ENCODE results near the gene KIF26A. TPM values are rescaled to one million over a fixed set of nuclear protein-coding genes. Genes with fewer than 3 reads are reported as not detected.

Gene KIF26A
- total RNA-seq, 4 donors from 2014 or later, result 0.74 to 7.3 (median 2.4) TPM

DNA sequence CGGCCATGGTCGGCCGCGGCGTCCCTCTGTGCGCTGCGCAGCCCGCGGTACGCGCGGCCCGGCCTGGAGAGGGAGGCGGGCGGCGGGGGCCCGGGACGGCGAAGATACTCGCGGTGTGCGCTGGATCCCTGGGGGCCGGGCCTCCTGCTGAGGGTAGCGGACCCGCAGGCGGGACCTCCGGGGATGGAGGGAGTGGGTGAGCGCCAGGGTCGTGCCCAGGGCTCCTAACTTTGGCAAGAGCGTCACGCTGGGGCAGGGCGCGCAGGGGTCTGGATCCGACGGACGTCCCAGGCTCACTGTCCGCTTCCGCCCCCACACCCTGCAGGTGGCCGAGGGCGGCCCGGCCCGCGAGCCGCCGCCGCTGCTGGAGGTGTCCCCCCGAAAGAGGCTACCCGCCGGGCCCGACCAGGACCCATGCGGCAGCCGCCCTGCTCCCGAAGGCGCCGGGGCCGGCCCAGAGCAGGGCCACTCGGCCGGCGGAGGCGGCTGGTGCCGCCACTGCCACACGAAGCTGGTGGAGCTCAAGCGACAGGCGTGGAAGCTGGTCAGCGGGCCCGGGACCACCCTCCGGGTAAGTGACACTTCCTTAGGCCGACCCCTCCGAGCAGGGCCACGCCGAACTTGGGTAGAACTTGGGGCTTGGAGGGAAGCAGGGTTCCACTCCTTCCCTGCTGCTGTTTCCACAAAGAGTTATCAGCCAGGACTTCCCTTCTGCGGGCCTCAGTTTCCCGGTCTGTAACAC, 502 bp downstream of the KIF26A start:
- TF ChIP-seq, protein P1, sequence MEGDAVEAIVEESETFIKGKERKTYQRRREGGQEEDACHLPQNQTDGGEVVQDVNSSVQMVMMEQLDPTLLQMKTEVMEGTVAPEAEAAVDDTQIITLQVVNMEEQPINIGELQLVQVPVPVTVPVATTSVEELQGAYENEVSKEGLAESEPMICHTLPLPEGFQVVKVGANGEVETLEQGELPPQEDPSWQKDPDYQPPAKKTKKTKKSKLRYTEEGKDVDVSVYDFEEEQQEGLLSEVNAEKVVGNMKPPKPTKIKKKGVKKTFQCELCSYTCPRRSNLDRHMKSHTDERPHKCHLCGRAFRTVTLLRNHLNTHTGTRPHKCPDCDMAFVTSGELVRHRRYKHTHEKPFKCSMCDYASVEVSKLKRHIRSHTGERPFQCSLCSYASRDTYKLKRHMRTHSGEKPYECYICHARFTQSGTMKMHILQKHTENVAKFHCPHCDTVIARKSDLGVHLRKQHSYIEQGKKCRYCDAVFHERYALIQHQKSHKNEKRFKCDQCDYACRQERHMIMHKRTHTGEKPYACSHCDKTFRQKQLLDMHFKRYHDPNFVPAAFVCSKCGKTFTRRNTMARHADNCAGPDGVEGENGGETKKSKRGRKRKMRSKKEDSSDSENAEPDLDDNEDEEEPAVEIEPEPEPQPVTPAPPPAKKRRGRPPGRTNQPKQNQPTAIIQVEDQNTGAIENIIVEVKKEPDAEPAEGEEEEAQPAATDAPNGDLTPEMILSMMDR (IDR thresholded peaks at IDR 0.05), result no peak
- DNase-seq (ENCODE audit: low spot score) (no peak), ATAC-seq (ENCODE audit: low FRiP score) (no peak)

DNA sequence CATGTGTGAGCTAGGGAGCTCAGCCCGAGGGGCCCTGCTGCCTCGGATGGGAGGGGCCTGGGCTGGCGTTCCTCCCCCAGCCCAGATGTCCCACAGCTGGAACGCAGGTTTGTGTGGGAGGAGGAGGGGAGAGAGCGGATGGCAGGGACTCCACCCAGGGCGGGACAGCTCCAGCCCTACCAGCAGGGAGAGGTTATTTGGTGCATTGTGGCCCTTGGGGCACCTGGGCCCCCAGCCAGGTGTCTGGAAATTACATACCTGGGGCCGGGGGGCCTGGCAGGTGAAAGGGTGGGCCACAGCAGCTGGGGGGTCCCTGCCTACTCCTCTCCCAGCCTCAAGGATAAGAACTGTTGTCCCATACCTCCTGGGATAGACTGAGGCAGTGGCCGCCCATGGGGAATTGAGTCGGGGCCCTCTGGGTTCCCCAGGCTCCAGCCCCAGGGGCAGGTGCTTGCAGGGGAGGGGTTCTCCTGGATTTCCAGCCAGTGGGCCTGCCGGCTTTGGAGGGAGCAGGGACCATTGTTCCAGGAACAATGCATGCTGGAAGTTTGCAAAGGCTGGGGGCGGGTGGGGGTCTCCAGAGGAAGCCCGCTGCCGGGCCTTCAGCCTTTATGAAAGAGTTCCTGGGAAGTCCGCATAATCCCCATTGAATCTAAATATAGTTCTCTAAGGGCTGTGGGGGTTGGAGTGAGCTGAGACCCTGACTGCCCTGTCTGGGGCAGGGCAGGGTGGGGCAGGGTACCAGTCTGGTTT, 1.2 kb downstream of the KIF26A start:
- TF ChIP-seq, protein P1 (IDR thresholded peaks at IDR 0.05), result no peak
- no peak for ATAC-seq (ENCODE audit: low FRiP score)
- DNase-seq (ENCODE audit: low spot score), result no peak

DNA sequence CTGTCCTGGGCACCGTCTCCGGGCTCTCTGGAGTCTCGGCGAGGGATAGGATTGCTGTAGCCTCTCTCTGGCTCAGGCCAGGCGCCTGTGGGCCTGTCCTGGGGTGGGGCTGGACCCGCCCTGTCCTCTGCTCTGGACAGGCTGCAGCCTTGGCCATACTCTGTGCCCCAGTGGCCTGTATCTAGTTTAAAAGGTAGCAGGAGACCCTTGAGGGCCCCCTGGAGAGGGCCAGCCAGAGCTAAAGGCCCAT, 1.8 kb downstream of the KIF26A start:
- DNase-seq (ENCODE audit: low spot score) (no peak), ATAC-seq (ENCODE audit: low FRiP score) (no peak)
- TF ChIP-seq, protein P1 (IDR thresholded peaks at IDR 0.05), result no peak

DNA sequence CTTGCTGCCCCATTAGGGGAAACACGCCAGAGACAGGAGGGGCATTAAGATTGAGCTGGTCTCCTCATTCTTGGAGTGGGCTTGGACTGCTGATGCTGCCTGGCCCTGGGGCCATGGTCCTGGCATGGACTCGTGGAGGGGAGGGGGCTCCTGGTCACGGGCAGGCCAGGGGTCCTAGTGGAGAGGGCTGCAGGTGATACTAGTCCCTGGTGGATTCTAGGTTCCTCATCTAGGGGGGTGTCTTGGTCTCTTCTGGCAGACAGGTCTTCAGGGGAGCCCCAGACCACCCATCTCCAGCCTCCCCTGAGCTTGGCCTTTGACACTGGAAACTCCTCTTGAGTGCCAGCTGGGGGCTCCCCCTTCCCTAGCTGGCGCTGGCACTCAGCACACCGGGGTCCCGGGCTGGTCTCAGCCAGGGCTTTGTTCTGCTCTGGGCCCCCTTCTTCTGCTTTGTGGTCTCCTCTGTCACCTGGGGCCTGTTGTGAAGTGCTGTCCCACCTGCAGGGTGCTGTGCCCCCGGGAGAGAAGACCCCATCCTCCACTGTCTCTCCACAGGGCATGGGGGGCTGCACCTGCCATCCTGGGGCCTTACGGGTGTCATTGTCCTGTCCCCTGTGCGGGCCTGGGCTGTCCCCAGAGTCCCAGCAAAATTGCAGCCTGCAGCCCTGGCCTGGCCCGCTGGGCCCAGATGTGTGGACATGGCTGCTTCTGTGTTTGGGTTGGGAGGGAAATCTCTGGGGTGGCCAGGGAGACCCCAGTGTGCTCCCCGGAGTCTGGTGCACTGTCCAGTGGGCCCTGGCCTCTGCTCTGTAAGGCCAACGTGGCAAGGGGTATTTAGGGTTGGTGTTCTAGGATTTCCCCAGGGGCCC, 2.3 kb downstream of the KIF26A start:
- TF ChIP-seq, protein P1 (IDR thresholded peaks at IDR 0.05), result no peak
- ATAC-seq (ENCODE audit: low FRiP score), result no peak
- no peak for DNase-seq (ENCODE audit: low spot score)

DNA sequence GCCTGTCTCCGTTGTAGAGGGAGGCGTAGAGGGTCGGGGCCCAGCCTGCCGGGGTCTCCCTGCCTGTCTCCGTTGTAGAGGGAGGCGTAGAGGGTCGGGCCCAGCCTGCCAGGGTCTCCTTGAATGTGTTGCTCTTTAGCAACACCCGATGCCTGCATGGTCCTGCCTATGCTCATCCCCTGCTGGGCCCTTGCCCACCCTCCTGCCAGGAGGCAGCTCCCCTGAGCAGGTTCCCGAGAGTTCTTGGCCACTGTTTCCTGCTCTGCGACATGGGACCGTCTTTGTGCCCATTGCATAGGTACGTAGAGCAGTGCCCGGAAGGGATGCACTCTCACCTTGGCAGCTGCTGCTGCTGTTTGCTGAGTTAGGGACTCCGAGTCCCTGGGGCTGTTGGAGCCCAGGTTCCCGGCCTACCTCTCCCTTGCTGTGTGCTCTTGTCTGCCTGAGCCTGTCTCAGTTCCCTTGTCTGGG, 3.3 kb downstream of the KIF26A start:
- TF ChIP-seq, protein P1 (IDR thresholded peaks at IDR 0.05), result no peak
- ATAC-seq (ENCODE audit: low FRiP score) (no peak), DNase-seq (ENCODE audit: low spot score) (no peak)

DNA sequence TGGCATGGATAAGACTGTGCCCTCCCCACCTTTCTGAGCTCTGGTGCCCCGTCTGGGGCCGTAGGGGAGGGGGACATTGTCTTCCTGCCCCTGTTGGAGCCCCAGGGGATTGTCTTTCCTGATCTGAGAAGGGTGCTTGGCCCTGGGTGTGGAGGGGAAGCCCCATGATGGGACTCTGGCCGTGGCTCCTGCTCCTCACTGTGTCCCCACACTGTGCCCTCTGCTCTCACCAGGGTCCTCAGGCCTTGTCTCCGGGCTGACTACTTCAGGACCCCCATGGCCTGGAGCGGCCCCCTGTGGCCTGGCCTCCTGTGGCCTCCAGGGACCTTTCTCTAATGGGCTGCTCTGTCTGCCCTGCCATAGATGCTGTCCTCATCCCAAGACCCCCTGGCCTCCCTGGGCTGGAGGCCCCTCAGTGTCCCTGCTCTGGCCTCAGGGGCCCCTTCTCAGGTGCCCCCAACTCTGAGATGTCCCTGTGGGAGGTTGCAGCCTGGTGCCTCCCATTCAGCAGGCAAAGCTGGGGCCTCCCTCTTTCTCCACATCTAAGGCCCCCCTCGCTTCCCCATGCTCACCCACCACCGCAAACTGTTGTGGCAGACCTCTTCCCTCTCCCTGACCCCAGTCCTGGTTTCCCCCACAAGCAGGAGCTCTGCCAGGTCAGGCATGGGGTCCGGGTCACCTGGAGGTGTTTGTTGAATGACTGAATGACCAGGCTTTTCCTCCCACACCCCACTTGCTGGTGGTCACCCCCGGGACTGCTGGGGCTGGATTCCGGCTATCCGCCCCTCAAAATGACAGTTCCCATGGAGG, 4.0 kb downstream of the KIF26A start:
- no peak for DNase-seq (ENCODE audit: low spot score)
- TF ChIP-seq, protein P1 (IDR thresholded peaks at IDR 0.05), result no peak
- no peak for ATAC-seq (ENCODE audit: low FRiP score)
